GM23338 (cell line): ENCODE measurements around the gene SH3GL3. TPM values are rescaled to one million over a fixed set of nuclear protein-coding genes. Genes with fewer than 3 reads are reported as not detected.
A peak's percentile ranks its signal among the peaks of the same experiment; 100 is the strongest.

Source experiments
- ATAC-seq: fragments of 200-7000 bp; cut with Tn5 transposase; 3 replicates; pipeline ENCODE4 v1.9.1; 2020
- DNase-seq: peaks from one replicate; pipeline ENCODE4 v3.0.0-alpha.2; 2015; ENCODE audit warnings: low spot score
- H2AFZ ChIP-seq: fragments of 200-600 bp; sonication (generic); 2 replicates; pipeline ENCODE4 v1.8.0; 2016; ENCODE audit warnings: antibody characterized with exemption, mild to moderate bottlenecking, moderate library complexity
- H3F3A ChIP-seq: fragments of 200-600 bp; sonication (generic); replicated peaks from 2 replicates; pipeline ENCODE4 v1.8.0; 2017; ENCODE audit warnings: antibody characterized with exemption, mixed run types, low read depth
- H3K27ac ChIP-seq: fragments of 200-600 bp; sonication (generic); 2 replicates; pipeline ENCODE4 v1.6.1; 2016; ENCODE audit warnings: low read depth
- H3K27me3 ChIP-seq: fragments of 200-600 bp; sonication (generic); 2 replicates; pipeline ENCODE4 v1.8.0; 2016; ENCODE audit warnings: mild to moderate bottlenecking, mixed run types, moderate library complexity; ENCODE audit not compliant: insufficient read depth
- H3K36me3 ChIP-seq: fragments of 200-600 bp; sonication (generic); 2 replicates; pipeline ENCODE4 v1.8.0; 2016; ENCODE audit warnings: mild to moderate bottlenecking; ENCODE audit not compliant: insufficient read depth
- H3K4me1 ChIP-seq: fragments of 200-600 bp; sonication (generic); 2 replicates; pipeline ENCODE4 v1.8.0; 2016; ENCODE audit warnings: mild to moderate bottlenecking, moderate library complexity; ENCODE audit not compliant: insufficient read depth
- H3K4me2 ChIP-seq: fragments of 200-600 bp; sonication (generic); 2 replicates; pipeline ENCODE4 v1.7.1; 2017; ENCODE audit warnings: mixed run types
- H3K4me3 ChIP-seq: fragments of 200-600 bp; sonication (generic); 2 replicates; pipeline ENCODE4 v1.6.1; 2016; ENCODE audit warnings: mixed run types
- H3K79me2 ChIP-seq: fragments of 200-600 bp; sonication (generic); replicated peaks from 2 replicates; pipeline ENCODE4 v1.8.0; 2017; ENCODE audit warnings: mild to moderate bottlenecking; ENCODE audit not compliant: insufficient read depth
- H3K9me2 ChIP-seq: fragments of 200-600 bp; sonication (generic); 2 replicates; pipeline ENCODE4 v1.8.0; 2017; ENCODE audit not compliant: insufficient read depth
- H4K20me1 ChIP-seq: fragments of 200-600 bp; sonication (generic); replicated peaks from 2 replicates; pipeline ENCODE4 v1.8.0; 2017; ENCODE audit warnings: mild to moderate bottlenecking; ENCODE audit not compliant: insufficient read depth
- H3K27ac Mint-ChIP-seq: 2 replicates; pipeline ENCODE4 v1.8.0; 2020; ENCODE audit warnings: inconsistent platforms, mild to moderate bottlenecking, moderate library complexity, mixed read lengths
- H3K27me3 Mint-ChIP-seq: 3 replicates; pipeline ENCODE4 v1.8.0; 2022; ENCODE audit warnings: low read depth, mild to moderate bottlenecking, moderate library complexity, mixed read lengths, inconsistent platforms; ENCODE audit not compliant: insufficient read depth, poor library complexity
- H3K36me3 Mint-ChIP-seq: 3 replicates; pipeline ENCODE4 v1.8.0; 2021; ENCODE audit warnings: low read depth, mild to moderate bottlenecking, inconsistent platforms, moderate library complexity, mixed read lengths
- H3K4me1 Mint-ChIP-seq: 3 replicates; pipeline ENCODE4 v1.8.0; 2020; ENCODE audit warnings: mild to moderate bottlenecking, inconsistent platforms, mixed read lengths
- H3K4me3 Mint-ChIP-seq: 3 replicates; pipeline ENCODE4 v1.8.0; 2021; ENCODE audit warnings: moderate library complexity, mild to moderate bottlenecking, inconsistent platforms, mixed read lengths
- H3K9me3 Mint-ChIP-seq: 3 replicates; pipeline ENCODE4 v1.8.0; 2020; ENCODE audit warnings: moderate library complexity, mild to moderate bottlenecking, inconsistent platforms, mixed read lengths
- CREB1 ChIP-seq: fragments of 250-450 bp; sonication (Bioruptor Pico); IDR thresholded peaks from 2 replicates; pipeline ENCODE4 v1.5.0; 2020; ENCODE audit warnings: low read depth, mild to moderate bottlenecking, moderate library complexity
- EZH2 ChIP-seq: fragments of 200-600 bp; sonication (generic); IDR thresholded peaks from one replicate; pipeline ENCODE4 v1.8.0; 2017; ENCODE audit warnings: antibody characterized with exemption, mild to moderate bottlenecking, low read depth; ENCODE audit not compliant: unreplicated experiment
- ZNF114 ChIP-seq: fragments of 250-450 bp; sonication (Bioruptor Pico); IDR thresholded peaks from 2 replicates; pipeline ENCODE4 v1.5.0; 2020; ENCODE audit warnings: mild to moderate bottlenecking, moderate library complexity
- ZNF462 ChIP-seq: fragments of 250-450 bp; sonication (Bioruptor Pico); IDR thresholded peaks from 2 replicates; pipeline ENCODE4 v1.5.0; 2020; ENCODE audit warnings: mild to moderate bottlenecking, moderate library complexity
- polyA plus RNA-seq: library from polyadenylated mRNA; unstranded; fragments of >200 nt; fragmentation: Nextera tagmentation; extraction: Ambion mirVana; gene quantifications from 2 replicates; pipeline ENCODE4 v1.2.1, GENCODE V29; 2016
- total RNA-seq: library from RNA; depleted of rRNA; stranded (reverse); fragments of >200 nt; shearing (Covaris generic); gene quantifications from 2 replicates; pipeline ENCODE4 v1.2.3, GENCODE V29; 2014

Gene SH3GL3
- total and polyA plus RNA-seq, 2 experiments from 2014 or later, result 15.9 to 21.1 TPM

GRCh38 chr15:83498801-83499200 lies 51.7 kb downstream of the SH3GL3 start (continued):
- TF ChIP-seq ZNF462 (CRISPR knock-in tag) (peak; percentile 98), ZNF114 (CRISPR knock-in tag) (peak; percentile 90)

GRCh38 chr15:83499476-83499875 lies 52.3 kb downstream of the SH3GL3 start:
- Histone ChIP-seq H3K9me2 (peaks cover 7% of the 10 kb centered on the region), H3K4me2 (peak overlapping the region; percentile 36), H3F3A (no peaks in the 10 kb centered on the region), H3K79me2 (no peaks in the 10 kb centered on the region; the same call in 1 of the 2 replicates), H3K27me3 (no peaks in the 10 kb centered on the region), H3K36me3 (peaks cover 9% of the 10 kb centered on the region), H2AFZ (no peak overlapping the region), H3K27ac (peak overlapping the region; percentile 61), H3K4me3 (no peak overlapping the region), H4K20me1 (no peaks in the 10 kb centered on the region), H3K4me1 (peaks cover 7% of the 10 kb centered on the region)
- H3K27me3 Mint-ChIP-seq, result peaks cover 10% of the 10 kb centered on the region
- ATAC-seq (no peak), DNase-seq (no peak)
- H3K4me3 Mint-ChIP-seq, result no peak overlapping the region
- H3K27ac Mint-ChIP-seq, result no peak overlapping the region; the same call in 1 of the 2 replicates
- peaks cover 20% of the 10 kb centered on the region for H3K4me1 Mint-ChIP-seq
- H3K36me3 Mint-ChIP-seq, result peaks cover 31% of the 10 kb centered on the region
- TF ChIP-seq EZH2 (no peak), CREB1 (CRISPR knock-in tag) (no peak), ZNF114 (CRISPR knock-in tag) (no peak), ZNF462 (CRISPR knock-in tag) (no peak)
- peaks cover 22% of the 10 kb centered on the region for H3K9me3 Mint-ChIP-seq
